Measurements from ENCODE around the gene ZNF570. TPM values are rescaled to one million over a fixed set of nuclear protein-coding genes. Genes with fewer than 3 reads are reported as not detected.

The ZNF570 gene
- total RNA-seq, 4 donors from 2014 or later: 7.8 to 10.9 (median 8.9) TPM

GRCh38 chr19:37467608-37468090 lies 1.5 kb upstream of the ZNF570 start:
- Histone ChIP-seq H3K4me1 (peaks cover 16 to 34% (median 34%) of the 10 kb centered on the region in 4 donors), H3K27me3 (no peaks in the 10 kb centered on the region), H3K9me3 (peaks cover 0 to 6% (median 1%) of the 10 kb centered on the region in 4 donors), H3K36me3 (peaks cover 18 to 45% (median 24%) of the 10 kb centered on the region in 4 donors), H3K4me3 (peak overlapping the region; percentile 73 to 94 (median 86)), H3K27ac (replicated peaks in 1 of 4) (peak overlapping the region; percentile 92 to 96 (median 93))
- no peak for TF ChIP-seq CTCF (IDR thresholded peaks at IDR 0.05)
- no peak for TF ChIP-seq EP300 (IDR thresholded peaks at IDR 0.05)
- no peak for TF ChIP-seq POLR2AphosphoS5 (IDR thresholded peaks at IDR 0.05)
- no peak for DNase-seq (ENCODE audit: extremely low spot score)
- intact Hi-C loops (cut with DNase I): loop anchor here (2.0 to 5.0 kb wide), 4 partner anchors 95 to 390 kb away; partner anchors contain the start of genes ZNF420, ZNF527, ZNF540 and ZNF571
- WGBS: 33% methylated on average over 18 of the region's 18 CpGs

GRCh38 chr19:37470216-37470615 lies 1.1 kb downstream of the ZNF570 start:
- WGBS: 86% methylated on average over 4 of the region's 4 CpGs
- TF ChIP-seq EP300 (IDR thresholded peaks at IDR 0.05): no peak
- no peak for TF ChIP-seq CTCF (IDR thresholded peaks at IDR 0.05)
- TF ChIP-seq POLR2A (IDR thresholded peaks at IDR 0.05; ENCODE audit: low read depth): no peak
- TF ChIP-seq POLR2AphosphoS5 (IDR thresholded peaks at IDR 0.05): no peak
- H3K27me3 ChIP-seq: no peaks in the 10 kb centered on the region
- H3K36me3 ChIP-seq: peaks cover 11 to 32% (median 16%) of the 10 kb centered on the region in 4 donors
- peaks cover 0 to 10% (median 7%) of the 10 kb centered on the region in 4 donors for H3K9me3 ChIP-seq
- intact Hi-C loops (cut with DNase I): loop anchor here (5.0 kb wide), 1 partner anchor 37 kb away; the partner anchor contains the start of gene ZNF793
- DNase-seq (ENCODE audit: extremely low spot score): no peak
- H3K4me3 ChIP-seq: peak overlapping the region; percentile 73 to 94 (median 84)
- H3K4me1 ChIP-seq: peaks cover 16 to 34% (median 34%) of the 10 kb centered on the region in 4 donors
- H3K27ac ChIP-seq (replicated peaks in 1 of 4): peak overlapping the region in 3 of 4 donors; percentile 92 to 96 (median 92)

GRCh38 chr19:37472165-37472564 lies 3.0 kb downstream of the ZNF570 start:
- TF ChIP-seq EP300 (IDR thresholded peaks at IDR 0.05) (no peak), CTCF (IDR thresholded peaks at IDR 0.05) (no peak)
- Histone ChIP-seq H3K36me3 (peaks cover 31 to 52% (median 35%) of the 10 kb centered on the region in 4 donors), H3K27me3 (no peaks in the 10 kb centered on the region), H3K9me3 (peaks cover 0 to 25% (median 19%) of the 10 kb centered on the region in 4 donors), H3K4me1 (peaks cover 10 to 25% (median 24%) of the 10 kb centered on the region in 4 donors), H3K4me3 (no peak overlapping the region), H3K27ac (replicated peaks in 1 of 4) (no peak overlapping the region)
- WGBS: 98% methylated on average over 9 of the region's 9 CpGs
- DNase-seq (ENCODE audit: extremely low spot score): no peak
- intact Hi-C loops (cut with DNase I): loop anchor here (5.0 kb wide), 1 partner anchor 35 kb away; the partner anchor contains the start of gene ZNF793

- Histone ChIP-seq H3K36me3 (peaks cover 58 to 68% (median 63%) of the 10 kb centered on the region in 4 donors), H3K4me1 (no peaks in the 10 kb centered on the region), H3K9me3 (peaks cover 36 to 100% (median 98%) of the 10 kb centered on the region in 4 donors), H3K27me3 (no peaks in the 10 kb centered on the region), H3K27ac (replicated peaks in 1 of 4) (no peak overlapping the region), H3K4me3 (no peak overlapping the region)
- no peak for DNase-seq (ENCODE audit: extremely low spot score)
- WGBS: 94% methylated on average over 8 of the region's 8 CpGs
- intact Hi-C loops (cut with DNase I): no loop called here
- TF ChIP-seq EP300 (IDR thresholded peaks at IDR 0.05) (no peak), POLR2A (IDR thresholded peaks at IDR 0.05; ENCODE audit: low read depth) (no peak), POLR2AphosphoS5 (IDR thresholded peaks at IDR 0.05) (no peak), CTCF (IDR thresholded peaks at IDR 0.05) (no peak)
Measured at GRCh38 chr19:37484406-37485168, 15.4 kb downstream of the ZNF570 start.

Measured in esophagus muscularis mucosa (tissue), 4 donors.